GM21723 (cell line): Measurements from ENCODE around the gene CWC22.
A peak's percentile ranks its signal among the peaks of the same experiment; 100 is the strongest.
"Not testable (repeated sequence)": the region's sequence is repeated elsewhere in the genome, so short reads cannot be mapped to it uniquely, and the experiment has no call there.

ENCODE experiments used
- ATAC-seq: cut with Tn5 transposase; IDR thresholded peaks from one replicate; pipeline ENCODE4 v1.9.1; 2021; ENCODE audit warnings: mild to moderate bottlenecking, moderate library complexity; ENCODE audit not compliant: unreplicated experiment

Gene CWC22

DNA sequence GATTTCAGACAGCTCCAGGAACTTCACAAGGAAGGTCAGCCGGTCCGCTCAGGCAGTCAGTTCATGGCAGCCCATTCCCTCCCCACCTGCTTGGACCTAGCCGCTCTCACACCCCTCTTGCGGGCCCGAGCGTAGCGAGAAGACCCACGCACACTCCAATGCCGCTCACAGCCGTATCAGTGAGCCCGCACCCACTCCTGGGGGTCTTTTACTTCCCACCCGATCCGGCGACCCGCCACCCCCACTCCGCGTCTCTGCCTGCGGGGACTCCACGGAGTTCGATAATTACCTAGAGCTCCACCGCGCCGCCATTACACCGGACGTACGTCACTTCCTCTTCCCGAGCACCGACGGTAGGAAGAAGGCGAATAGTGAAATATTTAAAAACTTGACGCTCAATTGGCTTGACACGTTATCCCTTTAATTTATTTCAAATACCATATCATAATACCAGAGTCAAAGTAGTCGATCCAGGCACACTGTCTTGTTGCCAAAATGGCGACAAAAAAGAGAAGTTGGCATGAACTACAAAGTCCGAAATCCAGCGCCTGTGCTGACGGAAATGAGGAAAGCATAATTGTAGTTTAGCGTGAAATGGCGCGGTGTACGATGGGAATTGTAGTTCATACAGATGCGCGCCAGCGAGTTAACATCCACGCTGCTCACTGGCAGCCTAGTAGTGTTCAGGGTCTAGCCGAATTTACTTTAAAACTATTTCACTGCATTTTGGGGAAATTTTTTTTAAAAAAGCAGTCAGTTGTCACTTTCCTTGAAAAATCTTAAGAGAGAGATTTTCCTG lies at the start of gene CWC22:
Gene CWC22 (minus strand): TSS at position 517 of the 799 bp plus-strand sequence. CDS start 13,956 bp downstream, outside the sequence.
- ATAC-seq, result peak; percentile 99

- no peak for ATAC-seq
Measured at GRCh38 chr2:180056367-180057118, 49.4 kb upstream of the CWC22 start.

- not testable (repeated sequence) for ATAC-seq
Measured at GRCh38 chr2:180054576-180054975, 47.5 kb upstream of the CWC22 start.

GRCh38 chr2:180050246-180050645 lies 43.1 kb upstream of the CWC22 start:
- ATAC-seq, result no peak

GRCh38 chr2:180048251-180048650 lies 41.2 kb upstream of the CWC22 start:
- no peak for ATAC-seq

DNA sequence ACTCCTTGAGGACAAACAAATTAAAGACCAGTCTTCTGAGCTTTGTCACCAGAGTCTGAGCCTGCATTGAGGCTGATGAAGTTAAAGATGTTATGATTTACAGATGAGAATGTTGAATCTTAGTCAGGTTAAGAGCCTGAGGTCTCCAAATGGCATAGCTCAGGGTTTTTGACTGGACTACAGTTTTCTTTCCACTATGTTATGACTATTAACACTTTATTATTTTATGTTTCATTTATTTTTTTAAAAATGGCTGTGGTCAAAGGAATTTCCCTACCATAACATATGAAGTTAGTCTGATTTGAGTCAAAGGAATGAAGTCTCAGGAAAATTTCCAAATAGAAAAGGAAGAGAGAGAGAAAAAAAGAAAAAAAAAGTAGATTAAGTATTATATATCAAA lies 39.7 kb upstream of the CWC22 start:
- ATAC-seq, result no peak

DNA sequence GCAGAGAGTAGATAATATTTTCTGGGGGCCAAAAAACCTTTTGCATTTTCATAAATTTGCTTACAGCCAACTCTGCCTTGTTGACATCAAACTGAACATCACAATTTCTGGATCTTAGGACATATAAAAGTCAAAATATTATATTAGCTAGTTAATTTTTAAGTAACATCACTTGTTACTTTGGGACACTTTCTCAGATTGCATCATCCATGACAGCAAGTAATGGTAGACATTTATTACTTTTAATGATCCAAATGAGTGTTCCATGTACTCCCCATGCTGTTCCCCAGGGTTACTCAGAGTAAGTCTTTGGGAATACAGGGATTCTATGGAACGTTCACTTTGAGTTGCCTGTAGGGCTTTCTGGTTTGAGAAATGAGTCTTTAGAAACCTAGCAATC lies 39.1 kb upstream of the CWC22 start:
- ATAC-seq, result no peak

GRCh38 chr2:180040146-180040925 lies 33.2 kb upstream of the CWC22 start:
- no peak for ATAC-seq

GRCh38 chr2:180038997-180039396 lies 31.9 kb upstream of the CWC22 start:
- no peak for ATAC-seq

DNA sequence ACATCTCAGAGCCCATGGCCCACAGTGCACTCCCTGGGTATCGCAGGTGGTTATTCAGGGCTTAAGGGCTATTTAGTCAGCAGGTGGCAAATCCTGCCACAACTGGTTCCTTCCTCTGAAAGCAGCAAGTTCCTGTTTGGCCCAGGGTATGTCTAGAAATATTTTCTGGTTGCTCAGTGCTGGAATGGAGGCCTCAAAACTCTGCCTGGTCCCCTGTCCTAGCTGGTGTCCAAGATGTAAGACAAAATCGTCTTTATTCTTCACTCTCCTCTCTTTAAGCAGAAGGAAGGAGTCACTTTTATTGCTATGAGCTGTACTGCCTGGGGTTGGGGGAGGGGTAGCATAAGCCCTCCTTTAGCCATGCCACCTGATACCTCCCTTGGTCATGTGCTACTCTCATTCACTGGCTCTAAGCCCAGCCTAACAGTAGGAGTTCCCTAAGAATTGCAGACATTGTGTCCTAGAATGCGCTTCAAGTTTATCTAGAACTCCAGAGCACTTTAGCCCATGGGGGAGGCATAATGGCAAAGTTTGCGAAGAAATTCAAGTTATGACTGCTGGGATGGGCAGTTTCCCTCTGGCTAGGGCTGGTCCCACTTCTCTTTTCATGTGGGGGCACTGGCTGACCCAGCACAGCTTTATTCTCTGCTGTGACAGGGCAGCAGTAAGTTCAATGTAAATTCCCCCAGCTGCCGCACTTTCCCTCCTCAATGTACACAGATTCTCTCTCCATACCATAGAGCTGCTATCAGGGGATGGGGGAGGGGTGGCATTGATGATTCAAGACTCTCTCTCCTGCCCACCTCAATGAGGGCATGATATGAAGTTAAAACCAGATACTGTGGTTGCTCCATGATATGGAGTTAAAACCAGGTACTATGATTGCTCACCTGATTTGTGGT lies 27.1 kb upstream of the CWC22 start:
- ATAC-seq, result no peak

GRCh38 chr2:180029575-180029974 lies 22.5 kb upstream of the CWC22 start:
- ATAC-seq, result no peak

DNA sequence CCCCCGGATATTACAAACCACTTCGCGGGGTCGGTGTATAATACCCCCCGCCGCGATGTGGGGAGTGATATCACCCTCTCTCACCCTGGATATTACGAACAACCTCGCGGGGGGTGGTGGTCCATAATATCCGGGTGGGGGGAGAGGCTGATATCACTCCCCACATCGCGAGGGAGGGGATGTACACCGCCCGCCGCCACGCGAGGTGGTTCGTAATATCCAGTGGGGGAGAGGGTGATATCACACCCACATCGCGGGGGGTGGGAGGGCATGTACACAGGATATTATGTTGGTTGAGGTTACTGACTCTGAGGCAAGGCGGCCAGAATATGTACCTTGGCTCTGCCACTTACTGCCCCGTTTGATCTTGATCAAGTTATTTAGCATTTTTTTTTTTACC lies 14.8 kb upstream of the CWC22 start:
- no peak for ATAC-seq

GRCh38 chr2:180017784-180018183 lies 10.7 kb upstream of the CWC22 start:
- ATAC-seq, result no peak

GRCh38 chr2:180016937-180017336 lies 9.8 kb upstream of the CWC22 start:
- ATAC-seq, result no peak

DNA sequence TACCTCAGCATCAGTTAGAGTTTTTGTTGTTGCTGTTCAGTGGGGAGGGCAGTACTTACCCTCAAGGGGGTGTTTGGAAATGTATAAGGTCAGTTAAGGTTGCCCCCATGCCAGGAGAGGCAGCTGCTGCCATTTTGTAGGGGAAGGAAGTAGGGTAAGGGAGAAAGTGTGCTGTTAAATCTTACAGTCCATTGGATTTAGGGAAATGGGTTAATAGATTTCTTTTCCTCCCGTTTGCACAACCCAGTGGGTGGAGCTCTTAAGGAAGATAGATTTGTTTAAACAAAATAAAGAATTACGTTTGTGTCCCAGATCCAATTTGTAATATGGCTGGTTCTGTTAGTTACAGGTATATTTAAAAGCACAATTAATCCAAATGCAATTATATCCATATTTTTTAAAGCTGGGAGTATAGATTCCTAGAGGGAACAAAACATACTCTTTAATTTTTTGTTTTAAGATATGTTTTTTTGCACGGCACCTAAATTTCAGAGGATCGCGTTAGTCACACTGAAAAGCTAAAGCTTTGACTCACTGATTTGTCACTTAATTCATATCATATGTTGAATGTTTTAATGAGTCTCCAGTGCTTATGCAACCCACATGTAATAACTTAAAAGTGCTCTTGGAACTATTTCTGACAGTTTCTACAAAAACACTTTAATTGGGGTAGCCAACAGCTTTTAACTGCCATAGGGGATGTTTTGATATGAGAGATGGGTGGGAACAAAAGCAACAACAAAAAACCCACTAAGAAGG lies 9.0 kb upstream of the CWC22 start:
- no peak for ATAC-seq

GRCh38 chr2:180012523-180012922 lies 5.4 kb upstream of the CWC22 start:
- no peak for ATAC-seq

DNA sequence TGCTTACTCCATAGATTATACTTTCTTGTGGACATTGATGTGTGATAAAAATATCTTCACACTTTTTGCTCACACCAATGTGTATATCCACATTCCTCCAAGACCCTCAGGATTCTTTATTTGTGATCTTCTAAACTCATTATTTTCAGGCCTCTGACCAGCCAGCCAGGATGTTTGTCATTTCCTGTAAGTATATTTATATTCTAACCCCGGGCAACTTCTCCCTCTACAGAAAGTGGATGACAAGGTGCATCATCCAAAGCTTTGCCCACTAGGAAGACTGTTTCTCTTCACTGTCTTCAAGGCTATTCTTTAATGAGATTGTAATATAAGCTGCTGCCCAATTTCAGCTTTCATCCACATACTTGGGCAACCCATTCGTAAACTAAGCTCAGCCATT lies 3.6 kb upstream of the CWC22 start:
- no peak for ATAC-seq

DNA sequence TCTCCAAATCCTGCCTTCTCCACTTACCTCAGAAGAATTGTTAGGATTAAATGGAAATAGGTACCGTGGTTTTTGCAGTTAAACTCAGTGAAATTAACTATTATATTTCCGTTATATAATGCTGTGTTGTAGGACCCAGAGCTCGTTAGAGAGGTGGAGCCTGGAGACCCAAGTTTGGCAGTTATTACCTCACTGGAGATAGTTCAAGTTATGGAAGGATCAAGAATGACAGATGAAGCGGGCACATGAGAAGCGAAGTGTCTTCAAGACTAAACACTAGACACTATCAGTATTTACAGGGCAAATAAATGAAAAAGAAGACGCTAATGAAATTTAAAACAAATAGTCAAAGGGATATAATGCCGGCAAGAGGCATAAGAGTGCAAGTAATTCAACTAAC lies 866 bp downstream of the CWC22 start:
- no peak for ATAC-seq

GRCh38 chr2:180005465-180005864 lies 1.6 kb downstream of the CWC22 start:
- ATAC-seq, result not testable (repeated sequence)

- ATAC-seq, result no peak
Measured at GRCh38 chr2:180004731-180005130, 2.4 kb downstream of the CWC22 start.
